GM21529 (cell line): ENCODE results near the gene SUZ12.
"Not testable (repeated sequence)": the region's sequence is repeated elsewhere in the genome, so short reads cannot be mapped to it uniquely, and the experiment has no call there.

Experiments
- ATAC-seq: cut with Tn5 transposase; IDR thresholded peaks from one replicate; pipeline ENCODE4 v1.9.1; 2021; ENCODE audit not compliant: unreplicated experiment

Gene SUZ12

GRCh38 chr17:32033812-32034211, 97.0 kb downstream of the SUZ12 start:
- not testable (repeated sequence) for ATAC-seq

- ATAC-seq = not testable (repeated sequence)
Measured at GRCh38 chr17:32040246-32040645, 103.4 kb downstream of the SUZ12 start.

- ATAC-seq = not testable (repeated sequence)
Measured at GRCh38 chr17:32041306-32041875, 104.6 kb downstream of the SUZ12 start.

GRCh38 chr17:32042266-32042665, 105.5 kb downstream of the SUZ12 start:
- not testable (repeated sequence) for ATAC-seq

- not testable (repeated sequence) for ATAC-seq
Measured at GRCh38 chr17:32045611-32046010, 108.8 kb downstream of the SUZ12 start.

- not testable (repeated sequence) for ATAC-seq
Measured at GRCh38 chr17:32047663-32048062, 110.9 kb downstream of the SUZ12 start.
